Measurements from ENCODE around the gene TCF3.

Gene TCF3

GRCh38 chr19:1636325-1637236 lies 15.8 kb downstream of the TCF3 start:
- Histone ChIP-seq H4K20me1 (ENCODE audit: low read depth, low read length) (peaks cover 32% of the 10 kb centered on the region), H3K79me2 (ENCODE audit: insufficient read depth, low read length) (peaks cover 94% of the 10 kb centered on the region), H3F3A (ENCODE audit: insufficient read depth) (peaks cover 4% of the 10 kb centered on the region; the same call in 1 of the 2 replicates), H3K4me3 (ENCODE audit: insufficient read depth, low read length, poor library complexity, severe bottlenecking) (no peak overlapping the region), H3K4me2 (ENCODE audit: low read depth, low read length, poor library complexity, severe bottlenecking) (no peak overlapping the region), H2AFZ (ENCODE audit: low read depth, low read length, severe bottlenecking) (no peak overlapping the region), H3K27ac (ENCODE audit: low read depth, low read length) (no peak overlapping the region), H3K36me3 (ENCODE audit: low read length) (peaks cover 34% of the 10 kb centered on the region), H3K9ac (ENCODE audit: low read length) (no peak overlapping the region), H3K27me3 (ENCODE audit: low read length) (no peaks in the 10 kb centered on the region), H3K9me2 (replicated peaks; ENCODE audit: insufficient read depth, low read length) (no peaks in the 10 kb centered on the region), H3K9me3 (ENCODE audit: insufficient read depth, low read length) (no peaks in the 10 kb centered on the region)
- TF ChIP-seq, protein P1, sequence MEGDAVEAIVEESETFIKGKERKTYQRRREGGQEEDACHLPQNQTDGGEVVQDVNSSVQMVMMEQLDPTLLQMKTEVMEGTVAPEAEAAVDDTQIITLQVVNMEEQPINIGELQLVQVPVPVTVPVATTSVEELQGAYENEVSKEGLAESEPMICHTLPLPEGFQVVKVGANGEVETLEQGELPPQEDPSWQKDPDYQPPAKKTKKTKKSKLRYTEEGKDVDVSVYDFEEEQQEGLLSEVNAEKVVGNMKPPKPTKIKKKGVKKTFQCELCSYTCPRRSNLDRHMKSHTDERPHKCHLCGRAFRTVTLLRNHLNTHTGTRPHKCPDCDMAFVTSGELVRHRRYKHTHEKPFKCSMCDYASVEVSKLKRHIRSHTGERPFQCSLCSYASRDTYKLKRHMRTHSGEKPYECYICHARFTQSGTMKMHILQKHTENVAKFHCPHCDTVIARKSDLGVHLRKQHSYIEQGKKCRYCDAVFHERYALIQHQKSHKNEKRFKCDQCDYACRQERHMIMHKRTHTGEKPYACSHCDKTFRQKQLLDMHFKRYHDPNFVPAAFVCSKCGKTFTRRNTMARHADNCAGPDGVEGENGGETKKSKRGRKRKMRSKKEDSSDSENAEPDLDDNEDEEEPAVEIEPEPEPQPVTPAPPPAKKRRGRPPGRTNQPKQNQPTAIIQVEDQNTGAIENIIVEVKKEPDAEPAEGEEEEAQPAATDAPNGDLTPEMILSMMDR (IDR thresholded peaks at IDR 0.05; ENCODE audit: insufficient read depth, low read length, poor library complexity, severe bottlenecking): no peak
- TF ChIP-seq EZH2phosphoT487 (conservative IDR thresholded peaks at IDR 0.05; ENCODE audit: low read length): no peak

GRCh38 chr19:1634938-1635243 lies 17.5 kb downstream of the TCF3 start:
- Histone ChIP-seq H3K79me2 (ENCODE audit: insufficient read depth, low read length) (peaks cover 92% of the 10 kb centered on the region), H2AFZ (ENCODE audit: low read depth, low read length, severe bottlenecking) (no peak overlapping the region), H3K9ac (ENCODE audit: low read length) (no peak overlapping the region)

DNA sequence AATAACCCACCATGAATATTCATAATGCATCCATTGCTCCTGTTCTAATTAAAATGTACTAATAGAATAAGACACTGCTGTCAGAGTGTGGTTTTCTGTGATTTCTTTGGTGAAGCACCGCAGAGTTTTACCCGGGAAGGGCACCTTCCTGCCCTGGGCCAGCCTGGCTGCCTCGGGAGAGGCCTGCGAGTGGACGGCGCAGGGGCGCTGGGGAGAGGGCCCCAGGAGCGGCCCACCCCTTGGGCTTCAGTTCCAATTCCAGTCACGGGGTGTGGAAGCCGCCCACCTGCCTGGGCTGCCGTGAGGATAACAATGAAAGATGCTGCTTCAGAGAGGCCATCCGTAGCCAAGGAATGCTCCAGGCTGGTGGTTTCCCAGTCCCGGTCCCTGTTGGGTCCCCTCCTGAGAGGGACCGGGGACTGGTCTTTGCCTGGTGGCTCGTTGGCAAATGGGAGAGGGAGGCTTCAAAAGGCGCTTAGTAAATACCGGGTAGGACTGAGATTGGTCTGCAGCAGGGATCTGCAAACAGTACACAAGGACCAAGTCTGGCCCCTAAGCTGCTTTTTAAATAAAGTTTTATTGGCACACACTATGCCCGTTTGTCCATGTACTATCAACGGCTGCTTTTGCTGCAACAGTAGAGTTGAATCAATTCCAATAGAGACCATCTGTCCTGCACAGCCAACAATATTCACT lies 18.0 kb downstream of the TCF3 start:
- TF ChIP-seq EZH2phosphoT487 (conservative IDR thresholded peaks at IDR 0.05; ENCODE audit: low read length): no peak
- TF ChIP-seq, protein P1 (IDR thresholded peaks at IDR 0.05; ENCODE audit: insufficient read depth, low read length, poor library complexity, severe bottlenecking): no peak
- Histone ChIP-seq H3K27ac (ENCODE audit: low read depth, low read length) (no peak overlapping the region), H3K9me2 (replicated peaks; ENCODE audit: insufficient read depth, low read length) (no peaks in the 10 kb centered on the region), H2AFZ (ENCODE audit: low read depth, low read length, severe bottlenecking) (no peak overlapping the region), H3K4me3 (ENCODE audit: insufficient read depth, low read length, poor library complexity, severe bottlenecking) (no peak overlapping the region), H3K4me2 (ENCODE audit: low read depth, low read length, poor library complexity, severe bottlenecking) (no peak overlapping the region), H3K9me3 (ENCODE audit: insufficient read depth, low read length) (no peaks in the 10 kb centered on the region), H3K27me3 (ENCODE audit: low read length) (no peaks in the 10 kb centered on the region), H3K79me2 (ENCODE audit: insufficient read depth, low read length) (peaks cover 92% of the 10 kb centered on the region), H3K9ac (ENCODE audit: low read length) (no peak overlapping the region), H4K20me1 (ENCODE audit: low read depth, low read length) (peaks cover 34% of the 10 kb centered on the region), H3K36me3 (ENCODE audit: low read length) (peaks cover 23% of the 10 kb centered on the region), H3F3A (ENCODE audit: insufficient read depth) (peaks cover 4% of the 10 kb centered on the region; the same call in 1 of the 2 replicates)

More at GRCh38 chr19:1634938-1635243, 17.5 kb downstream of the TCF3 start:
- no peaks in the 10 kb centered on the region for H3K9me3 ChIP-seq (ENCODE audit: insufficient read depth, low read length)
- no peak for TF ChIP-seq EZH2phosphoT487 (conservative IDR thresholded peaks at IDR 0.05; ENCODE audit: low read length)
- TF ChIP-seq, protein P1 (IDR thresholded peaks at IDR 0.05; ENCODE audit: insufficient read depth, low read length, poor library complexity, severe bottlenecking): no peak
- no peaks in the 10 kb centered on the region for H3K9me2 ChIP-seq (replicated peaks; ENCODE audit: insufficient read depth, low read length)
- H3K4me3 ChIP-seq (ENCODE audit: insufficient read depth, low read length, poor library complexity, severe bottlenecking): no peak overlapping the region
- peaks cover 28% of the 10 kb centered on the region for H3K36me3 ChIP-seq (ENCODE audit: low read length)
- no peaks in the 10 kb centered on the region for H3K27me3 ChIP-seq (ENCODE audit: low read length)
- peaks cover 36% of the 10 kb centered on the region for H4K20me1 ChIP-seq (ENCODE audit: low read depth, low read length)
- H3K27ac ChIP-seq (ENCODE audit: low read depth, low read length): no peak overlapping the region
- H3K4me2 ChIP-seq (ENCODE audit: low read depth, low read length, poor library complexity, severe bottlenecking): no peak overlapping the region
- peaks cover 4% of the 10 kb centered on the region; the same call in 1 of the 2 replicates for H3F3A ChIP-seq (ENCODE audit: insufficient read depth)
